K562 (cell line): Measurements from ENCODE around the gene RALA. TPM values are rescaled to one million over a fixed set of nuclear protein-coding genes. Genes with fewer than 3 reads are reported as not detected.

Experiments used
- ATF1 ChIP-seq, 2 experiments: fragments of 450-650 bp in 1 of 2; IDR thresholded peaks; 2 replicates each; pipeline ENCODE4 v1.6.1; 2016; ENCODE audit warnings: missing compliant biosample characterization in 1 of 2, missing genetic modification characterization in 1 of 2
- CBX3 ChIP-seq, 2 experiments: IDR thresholded peaks; 1 replicate in 1 of 2; 2 replicates in 1 of 2; pipeline ENCODE4 v1.6.1; 2012; ENCODE audit warnings: inconsistent platforms in 2 of 2, low read length in 2 of 2, borderline replicate concordance in 1 of 2, control low read depth in 1 of 2
- CCNT2 ChIP-seq: IDR thresholded peaks from 2 replicates; pipeline ENCODE4 v1.6.1; 2011; ENCODE audit warnings: borderline replicate concordance, low read depth, mild to moderate bottlenecking, moderate library complexity, mixed read lengths, low read length; ENCODE audit not compliant: insufficient read length; ENCODE audit errors: extremely low read depth
- FOXJ3 ChIP-seq: sonication (generic); formaldehyde crosslinking; IDR thresholded peaks from 2 replicates; pipeline ENCODE4 v1.4.0; 2020; ENCODE audit warnings: mild to moderate bottlenecking, missing genetic modification reagents
- FOXM1 ChIP-seq, 2 experiments: fragments of 450-650 bp in 1 of 2; sonication (generic) in 1 of 2; formaldehyde crosslinking in 1 of 2; IDR thresholded peaks; 2 replicates each; pipeline versions ENCODE4 v1.6.1 to v1.9.0; 2017 to 2022; ENCODE audit warnings: low read depth in 2 of 2, mild to moderate bottlenecking in 2 of 2, missing genetic modification reagents in 1 of 2, moderate library complexity in 1 of 2
- KDM1A ChIP-seq, 2 experiments: fragments of 450-650 bp; IDR thresholded peaks; 2 replicates each; pipeline ENCODE4 v1.6.1; 2016; ENCODE audit warnings: mild to moderate bottlenecking in 2 of 2
- MAFG ChIP-seq: fragments of 450-650 bp; conservative IDR thresholded peaks from 2 replicates; pipeline ENCODE4 v1.6.1; 2016; ENCODE audit warnings: missing genetic modification characterization, missing compliant biosample characterization
- MTA3 ChIP-seq: fragments of 450-650 bp; formaldehyde crosslinking; IDR thresholded peaks from 2 replicates; pipeline ENCODE4 v1.6.1; 2017; ENCODE audit warnings: mild to moderate bottlenecking, borderline replicate concordance
- NFATC3 ChIP-seq: fragments of 450-650 bp; IDR thresholded peaks from 2 replicates; pipeline ENCODE4 v1.6.1; 2017; ENCODE audit warnings: mild to moderate bottlenecking
- NFE2 ChIP-seq: IDR thresholded peaks from 2 replicates; pipeline ENCODE4 v1.6.1; 2014; ENCODE audit warnings: antibody characterized with exemption, low read depth
- NR2F6 ChIP-seq: fragments of 450-650 bp; formaldehyde crosslinking; IDR thresholded peaks from 2 replicates; pipeline ENCODE4 v1.4.0; 2020; ENCODE audit warnings: mild to moderate bottlenecking
- NRF1 ChIP-seq, 2 experiments: fragments of 450-650 bp; IDR thresholded peaks in 1 of 2; conservative IDR thresholded peaks in 1 of 2; 2 replicates each; pipeline ENCODE4 v1.6.1; 2014; ENCODE audit warnings: mild to moderate bottlenecking in 2 of 2
- PHF8 ChIP-seq: fragments of 200-600 bp; sonication (generic); IDR thresholded peaks from 2 replicates; pipeline ENCODE4 v1.6.1; 2012; ENCODE audit warnings: mixed run types, mild to moderate bottlenecking, inconsistent platforms, low read length, moderate library complexity, borderline replicate concordance
- POLR2AphosphoS5 ChIP-seq: IDR thresholded peaks from 2 replicates; pipeline ENCODE4 v1.6.1; 2011; ENCODE audit warnings: mild to moderate bottlenecking, low read depth, low read length, moderate library complexity; ENCODE audit not compliant: control insufficient read depth, insufficient read depth
- ZNF121 ChIP-seq: sonication (generic); formaldehyde crosslinking; conservative IDR thresholded peaks from 2 replicates; pipeline ENCODE4 v1.8.0; 2022; ENCODE audit warnings: missing genetic modification reagents
- ZNF354B ChIP-seq: fragments of 250-450 bp; sonication (Bioruptor Pico); IDR thresholded peaks from 2 replicates; pipeline ENCODE4 v1.4.0; 2020
- ZNF445 ChIP-seq: fragments of 250-450 bp; sonication (Bioruptor Pico); IDR thresholded peaks from 2 replicates; pipeline ENCODE4 v1.4.0; 2020; ENCODE audit warnings: low read depth, mild to moderate bottlenecking, moderate library complexity
- ZNF586 ChIP-seq: fragments of 450-650 bp; formaldehyde crosslinking; conservative IDR thresholded peaks from 2 replicates; pipeline ENCODE4 v1.4.0; 2020; ENCODE audit warnings: mild to moderate bottlenecking, moderate library complexity
- polyA plus RNA-seq, 8 experiments: library from polyadenylated mRNA; depleted of rRNA in 4 of 8; stranded (reverse) in 5 of 8; unstranded in 3 of 8; fragments of >200 nt; fragmentation: Nextera tagmentation in 2 of 8; fragmentation: Illumina TruSeq in 1 of 8; extraction: Ambion mirVana in 2 of 8; extraction: Trizol in 1 of 8; gene quantifications; 2 replicates each; pipeline versions ENCODE4 v1.2.1 to v1.2.3, GENCODE V29; 2011 to 2014; ENCODE audit warnings: inconsistent platforms in 1 of 8, missing spikeins in 1 of 8
- total RNA-seq, 7 experiments: library from RNA; depleted of rRNA in 6 of 7; stranded (reverse); fragments of >200 nt in 6 of 7; fragmentation: Illumina TruSeq in 2 of 7; extraction: Trizol in 2 of 7; gene quantifications; 2 replicates each; pipeline versions ENCODE4 v1.2.1 to v1.2.3, GENCODE V29; 2011 to 2021; ENCODE audit warnings: low replicate concordance in 1 of 7
- TF ChIP-seq, protein P1 (sequence below): IDR thresholded peaks from 2 replicates; pipeline ENCODE4 v1.6.1; 2011; ENCODE audit warnings: borderline replicate concordance, low read depth, mild to moderate bottlenecking, moderate library complexity, low read length; ENCODE audit not compliant: insufficient read depth, poor library complexity, severe bottlenecking
- TF ChIP-seq, protein P2 (sequence below): fragments of 450-650 bp; IDR thresholded peaks from 2 replicates; pipeline ENCODE4 v1.6.1; 2017; ENCODE audit warnings: antibody characterized with exemption
- TF ChIP-seq, protein P3 (sequence below): fragments of 450-650 bp; IDR thresholded peaks from 2 replicates; pipeline ENCODE4 v1.6.1; 2016; ENCODE audit warnings: mild to moderate bottlenecking

The RALA gene
- total and polyA plus RNA-seq, 9 of the 15 experiments (the other 6 are each of a cell fraction or from before 2014, with no cell fraction given): 7.2 to 28.0 (median 25.7) TPM

DNA sequence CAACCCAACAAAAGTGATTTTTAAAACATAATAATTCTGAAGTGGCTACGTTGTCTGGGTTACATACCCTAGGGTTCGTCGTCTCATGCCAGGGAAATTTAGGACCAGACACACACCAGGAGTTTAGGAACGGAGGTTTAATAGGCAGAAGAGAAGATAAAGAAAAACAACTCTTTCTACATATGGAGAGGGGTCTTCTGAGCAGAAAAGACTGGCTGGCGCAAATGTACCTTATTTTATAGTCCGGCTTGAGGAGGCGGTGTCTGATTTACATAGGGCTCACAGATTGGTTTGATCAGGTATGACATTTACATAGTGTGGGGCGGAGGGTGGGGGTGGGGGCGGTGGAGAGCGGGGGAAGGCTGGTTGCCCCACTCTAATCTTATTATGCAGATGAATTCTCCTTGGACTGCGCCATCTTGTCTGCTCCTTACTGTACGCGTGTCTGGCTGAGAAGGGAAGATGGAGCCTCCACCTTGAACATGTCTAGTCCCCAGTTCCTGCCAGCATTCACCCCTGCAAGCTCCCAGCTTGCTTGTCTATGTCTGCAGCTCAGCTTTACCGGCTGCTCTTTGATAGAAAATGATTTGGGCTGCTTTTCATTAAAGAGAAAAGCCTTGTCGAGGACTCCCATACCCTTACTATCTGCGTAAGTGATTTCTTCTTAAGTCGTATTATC lies 98.7 kb downstream of the RALA start (continued):
- peak; percentile 28; the same call in 1 of the 2 replicates for TF ChIP-seq PHF8
- TF ChIP-seq FOXM1 (IDR thresholded peaks at IDR 0.05; ENCODE audit: low read depth): no peak
- no peak for TF ChIP-seq FOXM1 (CRISPR knock-in tag; IDR thresholded peaks at IDR 0.05; ENCODE audit: low read depth)
- TF ChIP-seq POLR2AphosphoS5: peak; percentile 92
- no peak for TF ChIP-seq ZNF445 (CRISPR knock-in tag)
- no peak for TF ChIP-seq NFE2
- TF ChIP-seq NFATC3: no peak; the same call in 1 of the 2 replicates
- TF ChIP-seq, protein P1, sequence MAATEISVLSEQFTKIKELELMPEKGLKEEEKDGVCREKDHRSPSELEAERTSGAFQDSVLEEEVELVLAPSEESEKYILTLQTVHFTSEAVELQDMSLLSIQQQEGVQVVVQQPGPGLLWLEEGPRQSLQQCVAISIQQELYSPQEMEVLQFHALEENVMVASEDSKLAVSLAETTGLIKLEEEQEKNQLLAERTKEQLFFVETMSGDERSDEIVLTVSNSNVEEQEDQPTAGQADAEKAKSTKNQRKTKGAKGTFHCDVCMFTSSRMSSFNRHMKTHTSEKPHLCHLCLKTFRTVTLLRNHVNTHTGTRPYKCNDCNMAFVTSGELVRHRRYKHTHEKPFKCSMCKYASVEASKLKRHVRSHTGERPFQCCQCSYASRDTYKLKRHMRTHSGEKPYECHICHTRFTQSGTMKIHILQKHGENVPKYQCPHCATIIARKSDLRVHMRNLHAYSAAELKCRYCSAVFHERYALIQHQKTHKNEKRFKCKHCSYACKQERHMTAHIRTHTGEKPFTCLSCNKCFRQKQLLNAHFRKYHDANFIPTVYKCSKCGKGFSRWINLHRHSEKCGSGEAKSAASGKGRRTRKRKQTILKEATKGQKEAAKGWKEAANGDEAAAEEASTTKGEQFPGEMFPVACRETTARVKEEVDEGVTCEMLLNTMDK: no peak
- no peak for TF ChIP-seq ATF1 (CRISPR knock-in tag; IDR thresholded peaks at IDR 0.05)
- TF ChIP-seq ATF1 (tag; IDR thresholded peaks at IDR 0.05): no peak
- 0 out of 2 replicates have a peak, but pooled peaks have one; percentile 18 for TF ChIP-seq ZNF354B (CRISPR knock-in tag)
- no peak for TF ChIP-seq NR2F6 (CRISPR knock-in tag)
- TF ChIP-seq, protein P2, sequence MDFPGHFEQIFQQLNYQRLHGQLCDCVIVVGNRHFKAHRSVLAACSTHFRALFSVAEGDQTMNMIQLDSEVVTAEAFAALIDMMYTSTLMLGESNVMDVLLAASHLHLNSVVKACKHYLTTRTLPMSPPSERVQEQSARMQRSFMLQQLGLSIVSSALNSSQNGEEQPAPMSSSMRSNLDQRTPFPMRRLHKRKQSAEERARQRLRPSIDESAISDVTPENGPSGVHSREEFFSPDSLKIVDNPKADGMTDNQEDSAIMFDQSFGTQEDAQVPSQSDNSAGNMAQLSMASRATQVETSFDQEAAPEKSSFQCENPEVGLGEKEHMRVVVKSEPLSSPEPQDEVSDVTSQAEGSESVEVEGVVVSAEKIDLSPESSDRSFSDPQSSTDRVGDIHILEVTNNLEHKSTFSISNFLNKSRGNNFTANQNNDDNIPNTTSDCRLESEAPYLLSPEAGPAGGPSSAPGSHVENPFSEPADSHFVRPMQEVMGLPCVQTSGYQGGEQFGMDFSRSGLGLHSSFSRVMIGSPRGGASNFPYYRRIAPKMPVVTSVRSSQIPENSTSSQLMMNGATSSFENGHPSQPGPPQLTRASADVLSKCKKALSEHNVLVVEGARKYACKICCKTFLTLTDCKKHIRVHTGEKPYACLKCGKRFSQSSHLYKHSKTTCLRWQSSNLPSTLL: no peak
- no peak for TF ChIP-seq CCNT2
- no peak for TF ChIP-seq NRF1 (conservative IDR thresholded peaks at IDR 0.05 in 1 of 2, IDR thresholded peaks at IDR 0.05 in 1 of 2)
- no peak for TF ChIP-seq ZNF121 (CRISPR knock-in tag)
- TF ChIP-seq FOXJ3 (CRISPR knock-in tag): no peak
- TF ChIP-seq ZNF586: no peak
- TF ChIP-seq MTA3: peak; percentile 66; the same call in 1 of the 2 replicates
- TF ChIP-seq KDM1A (IDR thresholded peaks at IDR 0.05): no peak
- TF ChIP-seq MAFG: no peak
- peak in 1 of 2 experiments; percentile 52; a peak in 1 of 3 replicates for TF ChIP-seq CBX3 (IDR thresholded peaks at IDR 0.05; ENCODE audit: borderline replicate concordance in 1 of 2, low read length in 2 of 2)
- TF ChIP-seq, protein P3, sequence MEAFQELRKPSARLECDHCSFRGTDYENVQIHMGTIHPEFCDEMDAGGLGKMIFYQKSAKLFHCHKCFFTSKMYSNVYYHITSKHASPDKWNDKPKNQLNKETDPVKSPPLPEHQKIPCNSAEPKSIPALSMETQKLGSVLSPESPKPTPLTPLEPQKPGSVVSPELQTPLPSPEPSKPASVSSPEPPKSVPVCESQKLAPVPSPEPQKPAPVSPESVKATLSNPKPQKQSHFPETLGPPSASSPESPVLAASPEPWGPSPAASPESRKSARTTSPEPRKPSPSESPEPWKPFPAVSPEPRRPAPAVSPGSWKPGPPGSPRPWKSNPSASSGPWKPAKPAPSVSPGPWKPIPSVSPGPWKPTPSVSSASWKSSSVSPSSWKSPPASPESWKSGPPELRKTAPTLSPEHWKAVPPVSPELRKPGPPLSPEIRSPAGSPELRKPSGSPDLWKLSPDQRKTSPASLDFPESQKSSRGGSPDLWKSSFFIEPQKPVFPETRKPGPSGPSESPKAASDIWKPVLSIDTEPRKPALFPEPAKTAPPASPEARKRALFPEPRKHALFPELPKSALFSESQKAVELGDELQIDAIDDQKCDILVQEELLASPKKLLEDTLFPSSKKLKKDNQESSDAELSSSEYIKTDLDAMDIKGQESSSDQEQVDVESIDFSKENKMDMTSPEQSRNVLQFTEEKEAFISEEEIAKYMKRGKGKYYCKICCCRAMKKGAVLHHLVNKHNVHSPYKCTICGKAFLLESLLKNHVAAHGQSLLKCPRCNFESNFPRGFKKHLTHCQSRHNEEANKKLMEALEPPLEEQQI: no peak
